ENCODE measurements around the gene CLEC4F. TPM values are rescaled to one million over a fixed set of nuclear protein-coding genes. Genes with fewer than 3 reads are reported as not detected.

CLEC4F gene
- total and polyA plus RNA-seq, 2 of the 13 experiments (the other 11 are each of a cell fraction or from before 2014, with no cell fraction given), result 0.12 to 0.13 TPM

- Histone ChIP-seq H3K27ac (ENCODE audit: extremely low read length, insufficient read depth, low read length) (no peak overlapping the region), H3K27me3 (ENCODE audit: control insufficient read depth in 1 of 2, insufficient read depth in 2 of 2, low read length in 2 of 2) (peaks cover 2 to 47% of the 10 kb centered on the region in 2 experiments), H3K4me1 (ENCODE audit: insufficient read depth, low read length) (peaks cover 20% of the 10 kb centered on the region), H3K4me3 (replicated peaks in 1 of 3; ENCODE audit: insufficient read depth in 1 of 3, low read depth in 2 of 3, low read length in 3 of 3) (no peak overlapping the region), H3K4me2 (ENCODE audit: low read depth, low read length) (no peak overlapping the region), H4K20me1 (ENCODE audit: insufficient read depth, low read length) (no peaks in the 10 kb centered on the region), H3K9me3 (ENCODE audit: low read length) (no peaks in the 10 kb centered on the region), H3K36me3 (replicated peaks in 1 of 2; ENCODE audit: control insufficient read depth in 1 of 2, insufficient read depth in 2 of 2, low read length in 2 of 2) (no peaks in the 10 kb centered on the region), H2AFZ (ENCODE audit: low read length) (no peak overlapping the region), H3K79me2 (ENCODE audit: insufficient read depth, low read length) (no peaks in the 10 kb centered on the region), H3K9ac (ENCODE audit: insufficient read depth, low read depth, low read length) (no peak overlapping the region)
- DNase-seq (ENCODE audit: low spot score) (no peak), FAIRE-seq (no peak), ATAC-seq (no peak)
- in situ Hi-C loops (cut with HindIII; ENCODE audit: extremely low pct_ligation_motif_present, low pct_unique_long_range_greater_than_20kb), result no loop called here
- BruUV-seq (replicated peaks), result no TSS peak
- ChIA-PET CTCF (ENCODE audit: low intra/inter-chr PET ratio, low total read pairs) (no interaction called here), POLR2A (no interaction called here)
- intact Hi-C loops (cut with micrococcal nuclease; ENCODE audit: unreplicated experiment), result no loop called here
- no peak for TF ChIP-seq DMTF1 (CRISPR knock-in tag; IDR thresholded peaks at IDR 0.05)
- no peak for TF ChIP-seq ZNF282 (IDR thresholded peaks at IDR 0.05; ENCODE audit: partially characterized antibody)
- no peak for TF ChIP-seq ZNF382 (CRISPR knock-in tag; IDR thresholded peaks at IDR 0.05; ENCODE audit: borderline replicate concordance)
- no peak for TF ChIP-seq SRY (CRISPR knock-in tag; IDR thresholded peaks at IDR 0.05)
- no peak for TF ChIP-seq BCL3 (CRISPR knock-in tag; IDR thresholded peaks at IDR 0.05)
- TF ChIP-seq TBL1XR1 (IDR thresholded peaks at IDR 0.05; ENCODE audit: borderline replicate concordance, low read length, partially characterized antibody), result no peak
- no peak for TF ChIP-seq LBX2 (CRISPR knock-in tag; IDR thresholded peaks at IDR 0.05; ENCODE audit: borderline replicate concordance)
- TF ChIP-seq BRF2 (CRISPR knock-in tag; IDR thresholded peaks at IDR 0.05), result no peak
- TF ChIP-seq ZBTB33 (CRISPR knock-in tag; IDR thresholded peaks at IDR 0.05), result no peak
- no peak for TF ChIP-seq ATF5 (CRISPR knock-in tag; IDR thresholded peaks at IDR 0.05; ENCODE audit: low read depth)
- TF ChIP-seq TFDP2 (CRISPR knock-in tag; IDR thresholded peaks at IDR 0.05), result no peak
- TF ChIP-seq NR2F2 (IDR thresholded peaks at IDR 0.05; ENCODE audit: borderline replicate concordance, low read depth), result no peak
- TF ChIP-seq ZNF660 (CRISPR knock-in tag; IDR thresholded peaks at IDR 0.05; ENCODE audit: borderline replicate concordance, low read depth), result no peak
- TF ChIP-seq NFRKB (IDR thresholded peaks at IDR 0.05), result no peak
- whole genome bisulfite sequencing (ENCODE audit: low lambda C conversion rate), result 17% methylated on average over 2 of the region's 2 CpGs
Measured at GRCh38 chr2:70834106-70834505, 13.7 kb upstream of the CLEC4F start.

All from HepG2 (cell line).